Right renal cortex interstitium (tissue), 3 donors: ENCODE measurements around the gene PTPN13. TPM values are rescaled to one million over a fixed set of nuclear protein-coding genes. Genes with fewer than 3 reads are reported as not detected.
"Not testable (repeated sequence)": the region's sequence is repeated elsewhere in the genome, so short reads cannot be mapped to it uniquely, and the experiment has no call there.

ENCODE experiments used
- DNase-seq, 3 donors: peaks; one replicate each; pipeline ENCODE4 v3.0.0-alpha.2; 2013; ENCODE audit warnings: low read depth in 3 of 3, low spot score in 2 of 3
- polyA plus RNA-seq, 3 donors: library from polyadenylated mRNA; unstranded; fragments of 120-200 nt; gene quantifications; one replicate each; pipeline ENCODE4 v1.2.1, GENCODE V29; 2013; ENCODE audit not compliant: insufficient read length in 3 of 3

The PTPN13 gene
- polyA plus RNA-seq, 3 donors = 128 to 161 (median 139) TPM

DNA sequence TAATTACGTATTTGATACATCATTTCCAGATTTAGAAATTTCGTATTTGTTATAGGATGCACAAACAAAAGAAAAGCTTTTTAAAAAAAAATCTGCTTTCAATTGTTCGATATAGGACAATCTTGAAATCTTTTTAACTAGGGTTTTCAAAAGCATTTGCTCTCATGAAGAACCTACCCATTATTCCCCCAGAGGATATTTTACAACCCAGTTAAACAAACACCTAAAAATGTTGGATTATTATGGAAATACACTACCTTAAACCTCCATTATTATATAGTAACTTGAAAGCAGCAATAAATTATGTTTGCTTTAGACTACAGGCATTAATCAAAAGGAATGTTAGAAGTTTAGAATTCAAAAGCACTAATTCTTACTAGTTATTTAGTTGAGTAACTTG lies 110.5 kb downstream of the PTPN13 start:
- no peak for DNase-seq

DNA sequence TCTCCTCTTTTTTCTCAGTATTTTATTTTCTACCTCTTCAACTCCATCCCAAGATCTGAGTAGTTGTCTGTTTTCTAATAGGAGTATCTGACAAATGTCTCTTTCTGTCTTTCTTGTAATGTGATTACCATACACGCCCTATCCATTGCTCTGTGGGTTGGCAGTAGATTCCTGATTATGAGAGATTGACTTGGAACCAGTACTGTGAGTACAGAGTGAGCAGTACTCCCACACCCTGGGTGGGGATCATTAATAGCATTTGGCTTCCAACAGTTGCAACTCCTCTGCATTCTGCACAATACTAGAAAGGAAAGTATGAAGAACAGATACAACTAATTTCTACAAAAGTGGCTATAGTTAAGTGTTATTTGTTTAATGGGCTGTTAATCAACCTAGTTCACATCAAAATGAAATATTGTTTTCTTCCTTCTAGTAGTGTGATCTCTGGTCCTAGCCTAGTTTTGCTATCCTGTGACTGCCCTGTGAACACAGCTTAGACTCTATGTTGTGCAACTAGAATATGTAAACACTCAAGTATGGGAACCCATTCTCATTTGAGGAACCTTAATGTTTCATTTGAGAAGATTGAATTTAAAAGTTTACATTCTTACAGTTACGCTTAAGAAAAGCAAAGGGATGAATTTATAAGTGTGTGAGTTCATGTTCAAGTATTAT lies 112.9 kb downstream of the PTPN13 start:
- DNase-seq = no peak

DNA sequence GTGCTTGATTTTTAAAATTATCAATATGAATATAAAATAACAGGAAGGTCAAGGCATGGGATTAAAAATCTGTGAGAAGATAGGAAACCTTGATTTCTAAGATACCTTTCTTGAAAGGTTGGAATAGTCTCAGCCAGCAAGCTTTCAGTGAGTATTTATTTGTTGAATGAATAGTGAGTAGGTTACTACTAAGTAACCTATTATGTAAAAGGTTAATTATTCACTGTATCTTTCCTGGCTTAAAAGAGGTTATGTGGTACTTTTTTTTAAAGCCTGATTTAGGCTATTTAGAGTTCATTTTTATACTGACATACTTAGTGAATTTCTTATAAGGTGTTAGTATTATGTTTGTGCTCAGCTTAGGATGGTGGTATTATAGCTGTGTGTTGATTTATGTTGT lies 123.5 kb downstream of the PTPN13 start:
- peak; percentile 17 to 49 (median 23) for DNase-seq

DNA sequence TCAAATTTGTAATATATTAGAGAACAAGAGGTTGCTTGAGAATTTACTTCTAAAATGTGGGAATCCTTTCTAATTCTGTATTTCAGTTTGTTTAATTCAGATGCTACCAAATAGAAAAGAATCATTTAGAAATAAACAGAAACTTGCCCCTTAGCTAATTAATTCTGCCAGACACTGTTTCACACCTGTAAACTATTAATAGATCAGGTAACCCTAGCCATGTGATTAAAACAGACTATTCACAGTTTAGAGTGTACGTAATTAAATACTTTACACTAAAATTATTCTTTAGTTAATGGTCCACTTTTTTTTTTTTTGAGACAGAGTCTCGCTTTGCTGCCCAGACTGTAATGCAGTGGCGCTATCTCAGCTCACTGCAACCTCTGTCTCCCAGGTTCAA lies 124.0 kb downstream of the PTPN13 start:
- peak in 2 of 3 donors; percentile 1 to 8 for DNase-seq

DNA sequence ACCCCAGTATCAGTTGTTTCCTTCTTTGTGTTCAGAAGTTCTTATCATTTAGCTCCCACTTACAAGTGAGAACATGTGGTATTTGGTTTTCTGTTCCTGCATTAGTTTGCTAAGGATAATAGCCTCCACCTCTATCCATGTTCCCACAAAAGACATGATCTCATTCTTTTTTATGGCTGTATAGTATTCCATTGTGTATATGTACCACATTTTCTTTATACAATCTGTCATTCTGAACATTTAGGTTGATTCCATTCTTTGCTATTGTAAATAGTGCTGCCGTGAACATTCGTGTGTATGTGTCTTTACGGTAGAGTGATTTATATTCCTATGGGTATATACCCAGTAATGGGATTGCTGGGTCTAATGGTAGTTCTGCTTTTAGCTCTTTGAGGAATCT lies 125.0 kb downstream of the PTPN13 start:
- DNase-seq = not testable (repeated sequence)

DNA sequence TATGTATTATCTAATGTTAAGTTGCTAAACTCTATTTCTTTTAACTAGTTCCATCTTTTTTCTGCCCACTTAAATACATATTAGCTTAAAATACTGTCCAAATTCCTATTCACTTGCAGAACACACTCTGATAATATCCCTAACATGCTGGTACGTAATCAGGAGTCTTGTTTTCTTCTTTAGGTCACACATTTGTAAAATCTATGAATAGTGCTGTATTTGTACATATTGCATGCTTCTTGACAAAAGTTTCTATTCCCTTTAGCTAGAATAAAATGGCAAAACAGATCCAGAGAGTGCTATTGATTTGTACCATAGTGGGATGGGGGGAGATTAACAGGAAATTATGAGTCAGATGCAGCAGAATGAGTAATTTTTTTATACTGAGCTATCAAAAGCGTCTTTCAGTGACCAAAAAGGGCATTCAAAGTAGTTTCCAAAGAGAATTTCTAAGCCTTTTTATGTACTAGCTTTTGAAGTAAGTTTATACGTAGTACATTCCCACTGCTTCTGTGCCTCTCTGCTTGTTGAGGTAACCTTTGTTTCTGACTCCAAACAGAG lies 126.5 kb downstream of the PTPN13 start:
- DNase-seq = no peak

DNA sequence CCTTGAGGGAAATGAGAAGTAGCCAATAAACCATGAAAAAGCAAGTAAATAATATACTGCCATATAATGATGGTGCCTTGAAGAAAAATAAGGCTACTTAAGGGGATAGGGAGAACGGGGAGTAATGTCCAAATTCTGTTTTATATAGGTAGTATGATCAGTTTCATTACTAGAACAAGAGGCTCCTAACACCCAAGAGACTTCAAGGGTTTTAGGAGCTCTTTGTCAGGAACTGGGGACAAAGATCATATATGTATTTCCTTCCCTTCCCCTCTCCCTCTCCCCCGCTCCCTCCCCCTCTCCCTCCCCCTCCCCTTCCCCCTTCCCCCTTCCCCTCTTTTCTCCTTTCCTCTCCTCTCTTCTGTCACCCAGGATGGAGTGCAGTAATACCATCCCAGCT lies 127.3 kb downstream of the PTPN13 start:
- no peak for DNase-seq

DNA sequence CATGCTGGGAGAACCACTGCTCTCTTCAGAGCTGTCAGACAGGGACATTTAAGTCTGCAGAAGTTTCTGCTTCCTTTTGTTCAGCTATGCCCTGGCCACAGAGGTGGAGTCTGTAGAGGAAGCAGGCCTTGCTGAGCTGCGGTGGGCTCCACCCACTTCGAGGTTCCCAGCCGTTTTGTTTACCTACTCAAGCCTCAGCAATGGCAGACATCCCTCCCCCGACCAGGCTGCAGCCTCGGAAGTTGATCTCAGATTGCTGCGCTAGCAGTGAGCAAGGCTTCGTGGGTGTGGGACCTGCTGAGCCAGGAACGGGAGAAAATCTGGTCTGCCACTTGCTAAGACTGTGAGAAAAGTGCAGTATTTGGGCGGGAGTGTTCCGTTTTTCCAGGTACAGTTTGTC lies 136.2 kb downstream of the PTPN13 start:
- no peak for DNase-seq

DNA sequence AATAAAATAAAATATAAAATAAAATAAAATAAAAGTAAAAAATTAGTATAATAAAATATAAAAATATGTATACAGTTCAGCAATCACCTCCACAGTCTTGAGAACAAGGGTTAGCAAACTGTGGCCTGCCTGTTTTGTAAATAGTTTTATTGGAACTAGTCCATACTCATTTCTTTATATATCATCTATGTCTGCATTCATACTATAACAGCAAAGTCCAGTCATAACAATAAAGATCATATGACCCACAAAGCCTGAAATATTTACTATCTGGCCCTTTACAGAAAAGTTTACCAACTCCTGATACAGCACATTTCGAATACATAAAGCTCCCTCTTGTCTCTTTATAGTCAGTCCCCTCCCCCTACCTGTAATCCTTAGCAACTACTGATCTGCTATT lies 143.1 kb downstream of the PTPN13 start:
- DNase-seq = no peak

DNA sequence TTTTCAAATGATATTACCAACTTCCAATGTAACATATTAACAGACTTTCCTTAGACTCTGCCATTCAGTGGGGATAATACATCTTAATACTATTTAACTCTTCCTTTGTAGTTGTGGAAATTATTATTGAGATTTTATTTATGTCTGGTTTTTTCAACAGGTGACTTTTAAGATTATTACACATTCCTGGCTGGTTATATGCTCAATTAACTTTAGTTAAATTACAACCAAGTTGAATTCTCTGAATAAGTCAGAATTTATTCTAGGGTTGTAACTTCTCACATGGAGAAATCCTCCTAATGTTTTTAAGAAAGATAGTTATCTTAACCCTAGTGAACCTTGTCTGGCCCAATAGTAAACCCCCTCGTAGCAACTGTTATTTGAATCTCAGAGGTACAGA lies 147.7 kb downstream of the PTPN13 start:
- DNase-seq = peak in 2 of 3 donors; percentile 1 to 8

DNA sequence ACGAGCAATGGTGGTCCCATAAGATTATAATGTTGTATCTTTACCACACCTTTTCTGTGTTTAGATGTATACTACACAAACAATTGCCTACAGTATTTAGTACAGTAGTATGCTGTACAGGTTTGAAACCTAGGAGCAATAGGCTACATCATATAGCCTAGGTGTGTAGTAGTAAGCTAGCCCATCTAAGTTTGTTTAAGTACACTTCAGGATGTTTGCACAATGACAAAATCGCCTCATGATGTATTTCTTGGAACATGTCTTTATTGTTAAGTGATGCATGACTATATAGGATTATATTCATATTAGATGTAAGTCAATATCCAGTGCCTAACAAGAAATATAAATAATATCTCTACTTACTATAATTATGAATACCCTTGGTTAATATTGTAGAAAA lies 150.5 kb downstream of the PTPN13 start:
- no peak for DNase-seq

DNA sequence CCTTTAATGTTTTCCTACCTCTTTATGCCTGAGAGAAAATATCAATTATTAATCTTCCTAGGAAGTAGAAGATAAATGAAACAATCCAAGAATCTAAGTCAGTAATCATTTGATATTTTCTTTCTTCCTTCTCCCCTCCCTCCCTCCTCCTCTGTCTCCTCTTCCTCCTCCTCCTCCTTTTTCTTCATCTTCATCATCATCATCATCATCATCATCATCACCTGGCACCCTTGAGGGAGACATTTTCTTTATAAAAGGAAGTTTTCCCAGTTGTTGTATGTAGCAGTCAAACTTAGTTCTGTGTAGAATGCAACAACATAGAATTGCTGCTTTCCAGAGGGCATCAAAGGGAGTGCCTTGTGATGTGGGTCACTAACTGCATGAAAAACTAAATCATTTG lies 155.0 kb downstream of the PTPN13 start:
- DNase-seq = no peak

DNA sequence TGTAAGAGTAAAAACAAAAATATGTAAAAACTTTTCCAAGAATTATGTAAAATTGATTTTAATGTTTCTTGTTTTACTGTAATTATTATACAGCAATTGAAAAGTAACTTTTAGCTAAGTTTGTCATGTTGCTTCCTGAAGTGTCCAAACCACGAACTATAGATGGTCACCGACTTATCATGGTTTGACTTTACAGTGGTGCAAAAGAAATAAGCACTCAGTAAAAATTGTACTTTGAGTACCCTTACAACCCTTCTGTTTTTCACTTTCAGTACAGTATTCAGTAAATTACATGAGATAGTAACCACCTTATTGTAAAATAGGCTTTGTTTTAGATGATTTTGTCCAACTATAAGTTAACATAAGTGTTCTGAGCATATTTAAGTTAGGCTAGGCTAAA lies 161.3 kb downstream of the PTPN13 start:
- DNase-seq = no peak

DNA sequence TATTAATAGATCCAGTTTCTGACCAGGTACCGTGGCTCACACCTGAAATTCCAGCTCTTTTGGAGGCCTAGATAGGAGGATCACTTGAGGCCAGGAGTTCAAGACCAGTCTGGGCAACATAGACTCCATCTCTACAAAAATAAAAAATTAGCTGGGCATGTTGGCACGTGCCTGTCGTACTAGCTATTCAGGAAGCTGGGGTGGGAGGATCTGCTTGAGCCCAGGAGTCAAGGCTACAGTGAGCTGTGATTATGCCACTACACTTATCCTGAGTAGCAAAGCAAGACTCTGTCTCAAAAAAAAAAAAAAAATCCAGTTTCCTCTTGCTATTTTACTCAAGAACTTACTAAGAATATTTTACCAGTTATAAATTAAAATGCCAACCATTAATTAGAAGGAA lies 163.4 kb downstream of the PTPN13 start:
- no peak for DNase-seq

DNA sequence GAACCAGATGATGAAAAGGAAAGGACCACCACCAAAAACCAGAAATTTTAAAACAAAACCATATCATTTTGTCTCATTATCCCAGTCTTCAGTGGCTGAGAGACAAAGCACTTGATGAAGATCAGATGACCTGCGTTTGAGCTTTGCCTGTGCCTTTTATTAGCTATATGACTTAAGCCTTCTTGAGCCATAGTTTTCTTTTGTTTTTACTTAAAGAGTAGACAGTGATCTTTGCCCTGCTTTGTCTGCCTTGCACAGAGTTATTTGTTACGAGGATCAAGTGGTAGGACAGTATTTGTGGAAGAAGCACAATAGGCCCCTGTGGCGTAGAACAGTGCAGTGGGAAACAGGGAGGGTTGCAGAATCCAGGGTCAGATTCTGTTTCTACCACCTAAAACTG lies 165.2 kb downstream of the PTPN13 start:
- no peak for DNase-seq

DNA sequence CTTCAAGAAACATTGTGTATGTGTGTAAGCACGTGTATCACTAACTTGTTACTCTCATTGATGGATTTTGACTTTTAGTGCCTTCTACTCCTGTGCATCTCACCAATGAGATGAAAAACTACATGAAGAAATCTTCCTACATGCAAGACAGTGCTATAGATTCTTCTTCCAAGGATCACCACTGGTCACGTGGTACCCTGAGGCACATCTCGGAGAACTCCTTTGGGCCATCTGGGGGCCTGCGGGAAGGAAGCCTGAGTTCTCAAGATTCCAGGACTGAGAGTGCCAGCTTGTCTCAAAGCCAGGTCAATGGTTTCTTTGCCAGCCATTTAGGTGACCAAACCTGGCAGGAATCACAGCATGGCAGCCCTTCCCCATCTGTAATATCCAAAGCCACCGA lies 168.5 kb downstream of the PTPN13 start:
- DNase-seq = no peak

DNA sequence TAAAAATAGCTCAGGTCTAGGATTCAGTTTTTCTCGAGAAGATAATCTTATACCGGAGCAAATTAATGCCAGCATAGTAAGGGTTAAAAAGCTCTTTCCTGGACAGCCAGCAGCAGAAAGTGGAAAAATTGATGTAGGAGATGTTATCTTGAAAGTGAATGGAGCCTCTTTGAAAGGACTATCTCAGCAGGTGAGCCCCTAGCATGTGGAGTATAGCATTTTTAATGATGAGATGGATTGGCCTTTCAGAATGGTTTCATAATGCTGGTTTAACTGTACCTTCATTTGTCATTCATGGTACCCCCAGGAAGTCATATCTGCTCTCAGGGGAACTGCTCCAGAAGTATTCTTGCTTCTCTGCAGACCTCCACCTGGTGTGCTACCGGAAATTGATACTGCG lies 175.7 kb downstream of the PTPN13 start:
- DNase-seq = no peak

DNA sequence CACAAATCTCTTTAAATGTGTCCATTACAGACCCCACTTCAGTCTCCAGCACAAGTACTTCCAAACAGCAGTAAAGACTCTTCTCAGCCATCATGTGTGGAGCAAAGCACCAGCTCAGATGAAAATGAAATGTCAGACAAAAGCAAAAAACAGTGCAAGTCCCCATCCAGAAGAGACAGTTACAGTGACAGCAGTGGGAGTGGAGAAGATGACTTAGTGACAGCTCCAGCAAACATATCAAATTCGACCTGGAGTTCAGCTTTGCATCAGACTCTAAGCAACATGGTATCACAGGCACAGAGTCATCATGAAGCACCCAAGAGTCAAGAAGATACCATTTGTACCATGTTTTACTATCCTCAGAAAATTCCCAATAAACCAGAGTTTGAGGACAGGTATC lies 177.0 kb downstream of the PTPN13 start:
- DNase-seq = no peak

DNA sequence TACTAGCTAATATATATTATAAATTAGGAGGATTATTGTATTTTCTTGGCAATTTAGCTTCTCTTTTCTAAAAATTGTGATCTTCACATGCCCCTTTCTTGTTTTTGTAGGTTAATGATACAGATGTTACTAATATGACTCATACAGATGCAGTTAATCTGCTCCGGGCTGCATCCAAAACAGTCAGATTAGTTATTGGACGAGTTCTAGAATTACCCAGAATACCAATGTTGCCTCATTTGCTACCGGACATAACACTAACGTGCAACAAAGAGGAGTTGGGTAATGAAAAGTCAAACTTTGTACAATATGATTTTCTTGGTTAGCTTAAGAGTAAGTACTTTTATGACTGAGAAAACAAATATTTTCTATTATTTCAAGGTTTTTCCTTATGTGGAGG lies 180.9 kb downstream of the PTPN13 start:
- DNase-seq = no peak

DNA sequence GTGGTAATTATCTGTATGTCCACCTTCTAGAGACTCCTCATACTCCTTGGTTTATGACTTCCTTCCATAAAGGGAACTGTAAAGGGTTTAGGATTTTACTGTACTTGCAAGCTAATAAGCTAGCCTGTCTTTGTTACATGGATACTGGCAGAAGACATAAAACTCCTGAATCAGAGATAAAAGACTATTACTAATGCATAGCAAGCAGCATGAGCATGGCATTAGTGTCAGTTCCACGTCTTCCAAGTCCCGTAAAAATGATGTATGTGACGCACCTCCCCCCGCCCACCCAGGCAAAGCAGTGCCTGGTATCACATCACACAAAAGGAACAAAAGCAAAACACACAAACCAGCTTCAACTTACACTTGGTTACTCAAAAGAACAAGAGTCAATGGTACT lies 184.1 kb downstream of the PTPN13 start:
- DNase-seq = no peak

DNA sequence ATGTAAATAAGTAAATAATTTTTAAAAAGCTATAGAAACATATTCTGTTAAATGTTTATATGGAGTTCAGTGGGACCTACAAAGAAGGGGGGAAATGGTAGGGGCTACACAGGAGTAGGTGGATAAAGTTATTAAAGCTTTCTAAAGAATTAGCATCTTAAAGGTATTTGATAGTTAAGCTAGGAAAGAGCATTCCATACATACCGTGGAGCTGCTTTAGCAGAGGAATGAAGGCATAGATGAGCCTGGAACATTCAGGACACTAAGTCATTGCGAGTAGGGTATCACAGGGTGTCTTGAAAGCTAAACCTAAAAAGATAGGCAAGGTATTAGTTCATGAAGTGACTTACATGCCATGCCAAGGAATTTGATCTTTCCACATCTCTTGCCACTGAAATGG lies 194.7 kb downstream of the PTPN13 start:
- no peak for DNase-seq

DNA sequence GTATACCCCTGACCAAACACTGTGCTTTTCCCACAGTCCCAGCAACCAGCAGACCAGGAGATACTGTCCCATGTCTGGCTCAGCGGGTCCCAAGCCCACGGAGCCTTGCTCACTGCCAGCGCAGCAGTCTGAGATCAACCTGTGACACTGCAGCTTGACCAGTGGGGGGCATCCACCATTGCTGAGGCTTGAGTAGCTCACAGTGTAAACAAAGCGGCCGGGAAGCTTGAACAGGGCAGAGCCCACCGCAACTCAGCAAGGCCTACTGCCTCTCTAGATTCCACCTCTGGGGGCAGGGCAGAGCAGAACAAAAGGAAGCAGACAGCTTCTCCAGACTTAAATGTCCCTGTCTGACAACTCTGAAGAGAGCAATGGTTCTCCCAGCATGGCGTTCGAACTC lies 197.0 kb downstream of the PTPN13 start:
- no peak for DNase-seq

DNA sequence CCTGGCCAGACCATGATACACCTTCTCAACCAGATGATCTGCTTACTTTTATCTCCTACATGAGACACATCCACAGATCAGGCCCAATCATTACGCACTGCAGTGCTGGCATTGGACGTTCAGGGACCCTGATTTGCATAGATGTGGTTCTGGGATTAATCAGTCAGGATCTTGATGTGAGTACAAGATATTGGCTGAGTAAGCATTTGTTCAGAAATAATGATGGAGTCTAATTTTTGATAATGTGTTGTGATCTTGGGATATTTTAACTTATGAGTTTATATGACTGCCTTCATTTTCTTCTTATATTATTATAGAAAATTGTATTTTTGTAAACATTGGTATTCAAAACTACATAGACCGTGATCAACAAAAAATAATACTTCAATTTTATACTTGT lies 215.7 kb downstream of the PTPN13 start:
- no peak for DNase-seq
